ENCODE results near the gene KCNQ5.

The KCNQ5 gene

DNA sequence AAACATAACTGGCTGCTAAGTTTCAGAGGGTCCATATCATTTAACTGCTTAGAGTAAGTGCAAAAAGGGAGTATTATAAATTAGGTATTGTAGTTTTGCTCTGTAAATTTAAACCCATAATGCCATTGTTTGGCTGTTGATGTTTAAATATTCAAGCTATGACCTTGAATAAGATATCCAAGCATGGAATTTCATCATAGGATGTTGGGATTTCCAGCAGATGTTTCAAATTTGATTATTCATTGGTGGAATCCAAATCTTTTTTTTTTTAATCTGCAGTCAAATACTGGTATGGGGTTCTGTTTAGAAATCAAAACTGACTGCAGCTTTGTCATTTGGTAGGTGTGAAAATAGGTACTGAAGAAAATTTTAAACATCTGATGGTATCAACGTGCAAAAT is 442.4 kb downstream of the KCNQ5 start:
- no peaks in the 10 kb centered on the region for H3K9me3 ChIP-seq (ENCODE audit: control insufficient read depth, insufficient read depth, low read depth, low read length)
- H3K27ac ChIP-seq (ENCODE audit: extremely low read depth, low read depth, low read length): no peak overlapping the region
- no peaks in the 10 kb centered on the region for H3K36me3 ChIP-seq (ENCODE audit: control insufficient read depth in 2 of 2, insufficient read depth in 1 of 2, low read length in 2 of 2)
- TF ChIP-seq HOXC10 (CRISPR knock-in tag; IDR thresholded peaks at IDR 0.05) (no peak), ZNF223 (tag by site-specific recombination; IDR thresholded peaks at IDR 0.05) (no peak), ZNF114 (tag by site-specific recombination; IDR thresholded peaks at IDR 0.05) (no peak), ZNF341 (tag by site-specific recombination; IDR thresholded peaks at IDR 0.05; ENCODE audit: low read depth) (no peak), ZNF571 (tag by site-specific recombination; IDR thresholded peaks at IDR 0.05) (no peak), ZNF426 (tag by site-specific recombination; IDR thresholded peaks at IDR 0.05) (no peak), ZNF596 (tag by site-specific recombination; IDR thresholded peaks at IDR 0.05) (no peak), TRIM28 (IDR thresholded peaks at IDR 0.05; ENCODE audit: borderline replicate concordance, low read length) (no peak), ZNF514 (tag by site-specific recombination; IDR thresholded peaks at IDR 0.05) (no peak), CTCF (tag by site-specific recombination; IDR thresholded peaks at IDR 0.05) (no peak), ZNF664 (tag by site-specific recombination; IDR thresholded peaks at IDR 0.05) (no peak), MYNN (tag by site-specific recombination; IDR thresholded peaks at IDR 0.05; ENCODE audit: borderline replicate concordance) (no peak), ZNF610 (tag by site-specific recombination; IDR thresholded peaks at IDR 0.05; ENCODE audit: borderline replicate concordance) (no peak), HOXA7 (CRISPR knock-in tag; IDR thresholded peaks at IDR 0.05; ENCODE audit: borderline replicate concordance) (no peak), ZNF529 (tag by site-specific recombination; IDR thresholded peaks at IDR 0.05; ENCODE audit: insufficient replicate concordance) (no peak), ZNF473 (tag by site-specific recombination; IDR thresholded peaks at IDR 0.05) (no peak), ZNF776 (tag by site-specific recombination; IDR thresholded peaks at IDR 0.05; ENCODE audit: borderline replicate concordance) (no peak), PBX3 (CRISPR knock-in tag; IDR thresholded peaks at IDR 0.05) (no peak), ZNF624 (tag by site-specific recombination; IDR thresholded peaks at IDR 0.05) (no peak)
- H3K4me3 ChIP-seq (ENCODE audit: low read depth, low read length): no peak overlapping the region
- H3K4me1 ChIP-seq (ENCODE audit: control insufficient read depth, insufficient read depth, low read length): no peaks in the 10 kb centered on the region
- POLR2A ChIA-PET: no interaction called here
- CTCF ChIA-PET: interaction anchor here (1.1 kb wide), 1 partner anchor 10 kb away, joined by 4 read pairs; no protein-coding TSS in a partner anchor

GRCh38 chr6:73073238-73073637 is 451.4 kb downstream of the KCNQ5 start:
- H3K4me1 ChIP-seq (ENCODE audit: control insufficient read depth, insufficient read depth, low read length): no peaks in the 10 kb centered on the region
- POLR2A ChIA-PET: interaction anchor here (0.6 kb wide), 1 partner anchor 19 kb away, joined by 3 read pairs; no protein-coding TSS in a partner anchor
- no peak overlapping the region for H3K27ac ChIP-seq (ENCODE audit: extremely low read depth, low read depth, low read length)
- no peaks in the 10 kb centered on the region for H3K36me3 ChIP-seq (ENCODE audit: control insufficient read depth in 2 of 2, insufficient read depth in 1 of 2, low read length in 2 of 2)
- H3K4me3 ChIP-seq (ENCODE audit: low read depth, low read length): no peak overlapping the region
- CTCF ChIA-PET: interaction anchor here (0.9 to 1.6 kb wide), 2 partner anchors 16 to 56 kb away, joined by 3 read pairs; no protein-coding TSS in a partner anchor
- no peaks in the 10 kb centered on the region for H3K9me3 ChIP-seq (ENCODE audit: control insufficient read depth, insufficient read depth, low read depth, low read length)
- TF ChIP-seq ZSCAN5A (tag by site-specific recombination; IDR thresholded peaks at IDR 0.05): no peak

All from HEK293 (cell line).